Epithelial cell of prostate (primary cell): ENCODE results near the gene PARD3B.

Experiments
- DNase-seq: peaks from one replicate; pipeline ENCODE4 v3.0.0-alpha.2; 2011; ENCODE audit warnings: low read depth, low spot score
- H3K27ac ChIP-seq: fragments of 450-650 bp; 2 replicates; pipeline ENCODE4 v1.5.1; 2017; ENCODE audit warnings: mild to moderate bottlenecking

PARD3B gene

DNA sequence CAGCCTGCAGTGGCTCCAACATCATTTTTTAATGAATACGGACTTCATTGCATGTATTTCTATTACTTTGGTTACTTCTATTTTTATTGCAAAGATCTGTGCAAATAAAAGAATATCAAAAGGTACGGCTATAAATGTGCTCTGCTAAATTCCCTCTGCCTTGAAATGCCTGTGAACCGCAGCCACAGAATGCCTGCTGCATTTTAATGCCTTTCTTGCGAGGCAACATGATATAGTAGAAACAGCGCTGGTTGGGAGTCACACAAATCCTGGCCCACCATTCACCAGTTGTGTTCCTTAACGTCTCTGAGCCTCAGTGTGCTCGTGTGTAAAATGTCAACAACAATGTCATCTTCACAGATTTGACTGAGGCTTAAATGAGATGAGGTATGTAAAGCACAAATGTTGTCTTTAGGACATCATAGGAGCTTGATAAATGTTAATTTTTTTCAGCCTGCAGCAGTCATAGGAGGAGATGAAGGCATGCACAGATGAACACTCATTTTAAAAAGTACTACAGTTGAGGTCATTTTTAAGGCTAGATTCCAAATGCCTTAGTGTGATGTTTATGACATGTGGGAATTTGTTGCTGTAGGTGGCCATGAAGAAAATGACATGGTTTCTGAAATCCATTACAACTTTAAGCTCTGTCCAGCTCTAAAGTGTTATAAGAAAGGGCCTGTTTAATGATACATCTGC, 949.4 kb downstream of the PARD3B start:
- no peak overlapping the region for H3K27ac ChIP-seq
- DNase-seq = no peak

DNA sequence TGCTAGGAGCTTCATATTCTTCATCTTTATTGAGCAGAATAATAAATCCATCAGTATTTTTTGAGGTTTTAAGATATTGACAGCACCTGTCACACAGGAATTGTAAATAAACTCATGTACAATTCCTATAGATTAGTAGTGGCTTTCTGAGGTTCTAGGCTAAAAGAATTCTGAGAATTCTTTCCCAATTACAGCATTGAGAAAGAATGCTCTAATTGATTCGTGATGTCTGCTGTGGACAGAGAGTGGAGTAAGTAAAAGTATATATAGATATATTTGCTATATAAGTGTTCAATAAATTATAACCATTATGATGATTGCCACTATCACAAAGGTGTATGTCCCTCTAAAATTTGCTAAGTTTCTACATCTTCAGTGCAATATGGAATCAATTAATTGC, 950.5 kb downstream of the PARD3B start:
- no peak overlapping the region for H3K27ac ChIP-seq
- no peak for DNase-seq

DNA sequence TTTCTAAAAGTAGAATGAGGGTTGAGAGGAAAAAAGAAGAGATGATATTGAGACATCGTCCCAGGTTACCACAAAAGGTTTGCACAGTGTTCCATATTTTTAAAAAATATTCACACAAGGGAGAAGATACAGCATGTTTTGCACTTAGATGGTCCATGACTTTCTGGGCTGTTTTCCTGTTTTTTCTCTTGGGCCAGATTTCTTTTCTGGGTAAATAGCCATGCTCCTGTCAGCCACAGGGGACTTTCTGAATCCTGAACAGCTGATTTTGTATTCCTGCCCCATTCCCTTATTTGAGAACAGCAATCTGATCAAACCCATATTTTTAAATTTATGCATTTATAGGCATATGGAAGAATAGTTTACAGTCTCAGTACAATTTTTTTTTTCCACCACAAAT, 951.1 kb downstream of the PARD3B start:
- no peak for DNase-seq
- H3K27ac ChIP-seq = no peak overlapping the region

DNA sequence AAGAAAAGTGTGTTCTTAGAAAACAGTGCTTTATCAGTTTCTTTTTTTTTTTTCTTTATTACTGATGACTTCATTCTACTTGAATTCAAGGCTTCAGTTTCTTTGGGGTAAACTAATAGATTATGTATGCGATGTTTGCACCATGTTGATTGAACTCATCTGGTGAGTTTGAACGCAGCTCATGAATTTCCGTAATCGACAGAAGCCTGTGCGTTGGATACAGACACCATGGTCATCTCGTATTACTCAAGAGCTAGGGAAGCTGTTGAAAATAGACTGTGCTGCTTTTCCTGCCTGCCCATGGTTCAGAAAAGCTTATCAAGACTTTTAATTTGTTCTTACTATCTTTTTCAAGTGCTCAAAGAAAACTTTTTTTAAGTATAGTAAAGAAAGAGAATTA, 951.5 kb downstream of the PARD3B start:
- no peak for DNase-seq
- H3K27ac ChIP-seq = no peak overlapping the region

DNA sequence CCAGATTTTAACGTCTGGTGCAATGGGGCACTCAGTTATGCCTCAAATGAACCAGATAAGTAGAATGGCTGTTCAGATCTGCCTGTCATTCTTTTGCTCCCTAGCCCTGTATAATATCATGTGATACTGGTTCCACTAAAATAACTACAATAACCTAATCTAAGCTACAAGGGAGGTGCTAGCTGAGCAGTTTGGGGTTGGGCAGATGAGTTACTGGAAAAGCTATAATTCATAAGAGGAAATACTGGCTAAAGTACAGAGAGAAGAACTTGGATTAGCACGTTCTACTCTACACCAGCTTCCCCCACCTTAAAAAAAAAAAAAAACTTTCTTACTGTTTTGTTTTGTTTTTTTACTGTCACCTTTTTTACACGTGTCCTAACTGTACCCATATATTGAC, 953.7 kb downstream of the PARD3B start:
- no peak for DNase-seq
- no peak overlapping the region for H3K27ac ChIP-seq

DNA sequence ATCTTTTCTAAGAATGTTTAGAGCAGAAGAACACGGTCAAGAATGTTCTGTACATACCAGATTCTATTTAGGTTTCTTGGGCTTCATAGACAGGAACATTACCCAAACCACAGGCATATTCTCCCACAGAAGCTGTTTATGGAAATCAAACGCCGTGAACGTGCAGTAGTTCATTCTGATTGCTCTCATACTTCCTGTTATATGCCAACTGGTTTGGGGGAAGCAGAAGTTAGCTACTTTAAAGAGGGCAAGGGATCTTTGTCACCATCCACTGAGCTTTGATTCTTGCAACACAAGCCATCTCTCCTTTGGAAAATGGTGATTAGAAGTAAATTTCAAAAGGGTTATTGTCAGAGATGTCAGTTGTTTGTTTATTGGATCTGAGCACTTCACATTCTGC, 954.8 kb downstream of the PARD3B start:
- no peak for DNase-seq
- H3K27ac ChIP-seq = no peak overlapping the region

DNA sequence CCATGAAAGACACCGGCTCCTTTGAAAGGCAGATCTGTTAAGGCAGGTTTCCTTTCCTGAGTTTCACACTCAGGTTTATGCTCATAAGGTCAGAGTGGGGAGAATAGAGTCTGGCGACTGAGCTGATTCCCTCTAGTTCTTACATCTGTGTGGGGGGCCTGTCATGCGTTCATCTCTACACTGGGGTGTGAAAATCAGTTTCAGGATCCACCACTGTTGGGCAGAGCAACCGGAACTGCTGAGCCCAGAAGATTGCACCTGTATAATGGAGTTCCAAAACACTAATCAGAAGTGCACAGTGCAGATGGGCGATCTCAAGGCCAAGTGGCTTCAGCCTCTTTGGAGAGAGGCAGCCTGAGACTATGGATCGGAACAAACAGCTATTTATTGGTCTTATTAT, 955.7 kb downstream of the PARD3B start:
- no peak for DNase-seq
- H3K27ac ChIP-seq = no peak overlapping the region

DNA sequence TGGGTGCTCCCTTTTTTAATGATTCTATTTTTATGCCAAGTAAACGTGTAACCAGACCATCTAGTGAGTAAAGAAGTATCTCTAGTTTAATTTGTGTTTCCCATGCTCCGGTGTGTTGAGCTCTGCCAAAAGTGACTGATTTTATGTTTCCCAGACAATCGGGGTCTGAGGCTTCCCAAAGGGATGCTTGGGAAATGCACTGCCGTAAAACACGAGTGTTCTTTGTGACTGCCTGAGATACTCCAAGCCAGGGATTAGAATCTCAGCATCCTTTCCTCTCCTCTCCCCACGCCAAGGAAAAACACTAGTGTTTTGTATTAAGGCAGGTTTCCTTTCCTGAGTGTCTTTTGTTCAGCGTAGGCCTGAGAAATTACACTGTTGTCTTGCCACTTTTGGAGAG, 956.6 kb downstream of the PARD3B start:
- DNase-seq = no peak
- no peak overlapping the region for H3K27ac ChIP-seq

DNA sequence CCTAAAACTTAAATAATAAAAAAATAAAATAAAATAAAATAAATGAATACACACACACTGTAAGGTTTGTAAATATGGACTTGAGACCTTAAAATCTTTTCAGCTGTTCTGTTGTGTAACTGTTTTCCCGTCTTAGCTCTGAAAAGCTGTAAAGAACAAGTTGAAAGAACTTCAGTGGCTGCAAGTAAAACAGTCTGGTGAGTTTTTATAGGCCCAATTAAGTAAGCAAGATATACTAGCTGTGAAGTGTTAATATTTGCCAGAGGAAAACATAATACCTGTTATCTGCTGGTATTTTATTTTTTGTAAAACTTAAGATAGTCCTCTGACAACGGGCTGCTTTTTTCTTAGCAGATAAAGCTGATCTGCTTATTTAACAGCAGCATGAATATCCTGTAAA, 960.1 kb downstream of the PARD3B start:
- no peak overlapping the region for H3K27ac ChIP-seq

DNA sequence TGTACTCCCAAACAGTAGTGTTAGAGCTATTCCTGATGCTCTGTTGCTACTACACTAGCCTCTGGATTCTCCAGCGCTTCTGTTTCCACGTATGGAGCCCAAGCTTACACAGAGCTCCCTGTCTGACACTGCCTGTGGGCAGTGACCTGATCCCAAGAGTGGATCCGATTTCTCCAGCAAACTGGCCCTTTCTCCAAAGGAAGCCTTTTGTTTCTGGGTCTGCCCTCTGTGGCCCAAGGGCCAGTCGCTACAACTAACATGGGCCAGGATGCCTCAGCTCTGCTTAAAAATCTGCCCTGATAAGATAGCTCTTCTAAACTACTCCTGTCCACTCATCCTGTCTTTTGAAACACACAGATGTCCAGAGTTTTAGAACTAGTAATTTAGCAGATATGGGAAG, 964.4 kb downstream of the PARD3B start:
- DNase-seq = no peak
- no peak overlapping the region for H3K27ac ChIP-seq

More for the DNA sequence above, 960.1 kb downstream of the PARD3B start:
- no peak for DNase-seq

DNA sequence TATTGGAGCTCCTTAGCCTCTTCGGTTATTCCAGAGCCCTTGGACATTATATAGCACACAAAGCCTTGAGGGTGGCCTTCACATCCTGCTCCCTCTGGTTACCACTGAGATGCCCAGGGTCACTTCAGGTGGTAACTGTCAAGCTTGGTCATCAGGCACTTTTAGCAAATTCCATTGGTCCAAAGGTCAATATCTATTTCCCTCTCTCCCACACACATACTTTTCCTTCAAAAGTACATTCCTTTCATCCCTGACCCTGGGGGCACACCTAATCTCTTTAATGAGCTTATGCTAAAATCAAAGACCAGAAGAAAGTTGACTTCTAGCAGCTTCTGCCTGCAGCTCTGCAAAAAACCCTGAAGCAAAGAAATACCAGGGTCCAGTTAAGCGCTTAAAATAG, 965.1 kb downstream of the PARD3B start:
- no peak for DNase-seq
- H3K27ac ChIP-seq = no peak overlapping the region

DNA sequence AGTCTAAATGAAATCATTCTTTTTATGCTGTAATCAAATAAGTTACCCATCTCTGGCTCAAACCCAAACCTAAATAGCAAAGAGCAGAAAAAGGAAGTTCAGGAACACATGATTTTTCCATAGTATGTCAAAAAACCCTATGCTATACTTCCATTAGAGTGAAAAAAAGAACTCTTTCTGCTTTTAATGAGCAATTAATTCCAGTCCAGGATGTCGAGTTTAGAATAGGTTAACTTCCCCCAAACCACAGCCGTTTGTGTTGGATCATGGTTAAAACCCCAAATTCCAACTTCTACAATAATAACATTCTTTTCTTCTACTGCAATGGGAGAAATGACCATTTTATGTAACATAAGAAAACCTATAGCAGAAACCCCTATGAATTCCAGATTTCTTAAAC, 965.9 kb downstream of the PARD3B start:
- H3K27ac ChIP-seq = no peak overlapping the region
- DNase-seq = no peak

DNA sequence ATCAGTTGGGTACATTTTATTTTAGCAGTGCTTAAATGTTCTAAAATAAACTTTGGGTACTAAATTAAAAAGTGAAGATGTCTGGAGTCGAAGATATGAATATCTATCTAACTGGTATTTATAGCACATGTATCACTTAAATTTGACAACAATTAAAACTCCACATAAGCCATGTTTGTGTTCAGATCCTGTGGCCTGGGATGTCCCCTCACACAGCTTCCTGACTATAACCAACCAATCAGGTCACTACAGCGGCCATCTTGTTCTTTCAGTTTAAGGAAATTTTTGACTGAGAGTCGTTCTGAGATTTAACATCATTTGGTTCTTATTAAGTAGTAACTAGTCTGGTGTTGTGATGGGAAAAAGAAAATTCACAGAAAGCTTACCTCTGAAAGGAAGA, 966.4 kb downstream of the PARD3B start:
- DNase-seq = no peak
- H3K27ac ChIP-seq = no peak overlapping the region

DNA sequence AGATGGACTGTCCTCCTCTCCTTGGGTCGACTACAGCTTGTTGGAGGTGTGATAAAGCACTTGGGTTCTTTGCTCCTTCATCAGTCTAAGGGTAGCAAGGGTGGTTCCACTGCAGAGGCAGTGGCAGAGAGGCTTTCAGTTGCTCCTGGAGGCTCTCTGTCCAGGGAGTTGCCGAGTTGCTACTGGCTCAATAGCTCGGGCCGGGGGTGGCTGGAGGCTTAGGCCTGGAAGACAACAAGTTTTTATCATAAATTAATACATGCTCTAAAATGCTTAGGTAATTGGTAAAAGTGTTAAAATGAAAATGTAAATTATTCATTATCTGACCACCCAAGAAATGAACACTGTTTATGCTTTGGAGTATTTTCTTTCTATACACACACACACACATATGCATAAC, 975.0 kb downstream of the PARD3B start:
- no peak overlapping the region for H3K27ac ChIP-seq
- DNase-seq = no peak

DNA sequence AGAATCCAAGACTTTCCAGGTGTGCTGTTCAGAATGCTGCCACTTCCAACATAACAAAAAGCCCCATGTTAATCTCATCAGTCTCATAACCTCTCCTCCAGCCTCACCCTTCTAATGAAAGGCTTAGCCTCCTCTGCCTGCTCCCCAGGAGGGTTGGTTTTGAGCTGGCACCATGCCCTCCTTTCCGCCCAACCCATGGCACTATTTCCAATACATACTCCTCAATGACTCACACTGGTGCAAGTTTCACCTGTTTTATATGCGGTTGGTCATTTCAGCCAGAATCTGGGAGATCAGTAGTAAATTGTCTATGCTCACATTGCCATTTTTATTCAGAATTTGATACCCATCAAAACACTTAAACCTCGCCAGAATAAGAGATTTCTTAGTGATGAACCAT, 979.4 kb downstream of the PARD3B start:
- peak; percentile 20 for DNase-seq
- no peak overlapping the region for H3K27ac ChIP-seq

DNA sequence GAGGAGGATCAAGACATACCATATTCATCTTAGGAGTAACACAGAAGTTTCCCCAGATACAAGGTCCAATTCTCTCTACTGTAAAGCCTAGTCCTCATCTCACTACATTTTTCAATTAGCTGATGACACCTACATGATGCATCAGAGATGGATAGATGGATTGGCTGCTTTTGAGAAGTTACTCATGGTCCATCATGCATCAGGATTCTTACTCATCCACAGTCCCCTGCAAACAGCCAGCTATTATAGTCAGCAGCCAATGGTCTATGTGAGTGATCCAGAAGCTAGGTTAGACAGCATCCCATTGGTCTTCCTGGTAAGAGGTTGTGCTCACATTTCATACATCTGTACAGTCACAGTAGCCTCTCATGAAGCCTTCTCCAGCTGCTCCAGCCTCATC, 982.5 kb downstream of the PARD3B start:
- H3K27ac ChIP-seq = no peak overlapping the region
- peak; percentile 43 for DNase-seq

DNA sequence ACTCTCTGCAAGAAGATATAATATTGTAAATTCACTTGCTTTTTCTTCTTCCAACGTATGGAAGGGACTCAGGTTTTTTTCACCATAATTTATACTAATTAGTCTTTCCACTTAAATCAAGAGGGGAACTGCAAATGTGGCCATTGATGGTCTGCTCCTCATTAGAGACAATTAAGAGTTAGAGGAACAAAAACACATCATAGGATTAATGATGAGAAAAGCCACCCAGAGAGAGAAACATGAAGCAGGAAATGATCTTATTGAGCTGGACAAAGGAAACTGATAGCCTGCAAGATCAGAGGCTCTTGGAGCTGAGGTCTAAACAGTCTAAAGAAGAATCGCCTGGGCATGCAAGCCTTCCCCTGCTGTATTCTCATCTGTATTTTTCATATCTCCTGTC, 985.8 kb downstream of the PARD3B start:
- no peak for DNase-seq
- no peak overlapping the region for H3K27ac ChIP-seq

DNA sequence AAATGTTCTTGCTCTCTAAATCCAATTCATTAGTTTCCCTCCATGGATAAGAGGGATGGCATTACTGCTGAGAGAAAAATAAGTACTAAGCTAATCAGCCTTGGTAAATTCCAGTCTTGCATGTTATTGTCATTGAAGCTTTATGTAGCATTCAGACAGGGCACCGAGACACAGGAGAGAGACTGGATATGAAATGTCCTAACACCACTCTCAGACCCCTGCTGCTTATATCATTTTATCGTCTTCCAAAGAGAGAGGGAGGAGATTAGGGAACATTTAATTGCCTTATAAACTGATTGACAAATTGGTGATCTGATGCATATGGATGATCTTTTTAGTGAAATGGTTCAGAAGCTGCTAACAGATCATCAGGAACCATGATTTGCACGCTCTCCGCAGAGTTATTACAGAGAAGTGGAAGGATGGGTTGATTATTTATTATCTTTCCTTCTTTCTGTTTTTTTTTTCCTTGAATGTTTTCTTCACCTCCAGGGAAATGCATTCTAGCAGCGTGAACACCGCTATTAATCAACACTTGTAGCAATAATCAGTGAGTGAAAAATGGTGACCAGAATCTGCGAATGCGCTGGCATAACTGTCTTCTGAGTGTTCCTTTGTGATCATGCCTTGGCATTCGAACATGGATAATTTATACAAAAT, 986.3 kb downstream of the PARD3B start:
- DNase-seq = no peak

DNA sequence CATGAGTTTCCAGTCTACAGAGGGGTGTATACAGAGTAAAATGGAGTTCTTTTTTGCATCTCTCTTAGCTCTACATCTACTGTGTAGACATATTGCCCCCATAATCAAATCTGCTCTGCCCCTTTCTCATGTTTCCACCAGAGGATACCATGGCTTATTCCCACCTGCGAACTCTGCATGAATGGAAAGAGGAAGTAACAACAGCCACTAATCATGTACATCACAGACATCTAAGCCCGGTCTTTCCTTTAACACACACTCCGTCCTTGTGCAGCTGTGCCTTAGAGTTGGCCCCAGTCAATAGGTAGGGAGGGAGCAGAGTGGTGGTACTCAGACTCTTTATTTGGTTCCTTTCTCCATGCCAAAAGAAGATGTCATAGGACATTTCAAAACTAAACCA, 989.7 kb downstream of the PARD3B start:
- DNase-seq = no peak
- H3K27ac ChIP-seq = no peak overlapping the region

More for the DNA sequence above, 986.3 kb downstream of the PARD3B start:
- H3K27ac ChIP-seq = no peak overlapping the region

DNA sequence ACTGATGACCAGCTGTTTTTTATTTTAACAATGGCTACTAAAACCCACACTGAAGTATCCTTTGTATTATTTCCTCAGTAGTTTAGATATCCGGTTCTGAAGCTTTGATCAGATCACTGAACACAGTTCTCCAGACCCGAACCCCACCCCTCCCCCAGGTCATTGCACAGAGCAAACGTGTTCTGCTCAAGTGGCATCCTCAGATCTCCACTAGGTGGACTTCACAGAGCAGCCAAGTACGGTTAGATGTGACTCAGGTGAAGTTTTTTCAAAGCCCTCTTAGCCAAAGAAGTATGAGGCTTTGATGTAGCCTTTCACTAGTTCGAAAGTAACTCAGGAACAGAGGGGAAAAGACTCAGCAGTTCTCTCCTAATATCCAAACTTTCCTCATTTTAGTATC, 994.3 kb downstream of the PARD3B start:
- no peak for DNase-seq
- no peak overlapping the region for H3K27ac ChIP-seq

DNA sequence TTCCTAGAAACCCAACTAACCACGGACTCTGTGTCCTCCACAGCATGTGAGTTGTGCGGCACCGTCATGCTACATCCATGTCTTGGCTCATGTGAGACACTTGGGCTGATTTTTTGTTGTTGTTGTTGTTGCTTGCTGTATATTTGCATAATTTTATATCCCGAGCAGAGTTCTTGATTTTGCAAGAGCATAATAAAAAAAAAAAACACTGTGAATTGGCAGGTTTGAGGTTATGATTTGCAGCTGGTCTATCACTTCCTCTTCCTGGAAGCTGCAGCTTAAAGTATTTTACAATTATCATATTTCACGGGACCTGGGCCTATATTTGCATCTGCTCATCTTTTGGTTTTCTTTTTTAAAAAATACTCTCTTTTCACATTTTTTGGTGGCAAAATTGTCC, 994.8 kb downstream of the PARD3B start:
- no peak for DNase-seq
- H3K27ac ChIP-seq = no peak overlapping the region

DNA sequence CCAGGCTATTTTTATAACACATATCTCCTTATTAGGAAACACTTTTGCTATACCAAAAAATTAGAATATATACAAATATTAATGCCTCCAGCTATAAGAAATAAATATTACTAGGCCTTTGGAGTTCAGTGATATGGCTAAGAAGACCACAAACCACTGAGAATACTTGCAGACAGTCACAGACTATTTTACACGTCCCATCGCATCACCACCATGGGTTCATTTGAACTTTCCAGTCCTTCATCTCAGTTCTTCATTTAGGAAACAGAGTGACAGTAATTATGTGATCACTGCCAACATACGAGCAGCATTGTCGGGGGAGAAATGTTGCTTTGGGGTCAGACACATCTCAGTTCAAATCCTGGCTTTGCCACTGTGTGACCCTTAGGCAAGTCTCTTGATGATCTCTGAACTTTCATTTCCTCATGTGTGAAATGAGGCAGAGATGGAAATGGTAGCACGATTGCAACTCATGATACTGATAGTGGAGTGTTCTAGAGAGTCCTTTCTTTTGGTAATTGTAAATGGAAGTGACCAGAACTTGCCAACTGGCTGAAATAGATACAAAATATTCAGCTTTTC, 998.1 kb downstream of the PARD3B start:
- H3K27ac ChIP-seq = no peak overlapping the region
- no peak for DNase-seq
